T-cell (primary cell): ENCODE results near the gene HIKESHI. TPM values are rescaled to one million over a fixed set of nuclear protein-coding genes. Genes with fewer than 3 reads are reported as not detected.
"Not testable (repeated sequence)": the region's sequence is repeated elsewhere in the genome, so short reads cannot be mapped to it uniquely, and the experiment has no call there.

Experiments
- ATAC-seq, 4 experiments: fragments of 200-7000 bp in 3 of 4; fragments of 150-1000 bp in 1 of 4; cut with Tn5 transposase; replicated peaks in 1 of 4; 1 replicate in 3 of 4; 2 replicates in 1 of 4; pipeline ENCODE4 v1.10.0; 2021; ENCODE audit warnings: moderate library complexity in 3 of 4, mild to moderate bottlenecking in 2 of 4, moderate number of reproducible peaks in 1 of 4
- CTCF ChIA-PET, 2 donors: fragments of 300-600 bp; sonication (Branson Sonifier 250); formaldehyde crosslinking; loops; one replicate each; lab custom pipeline; 2022; ENCODE audit warnings: antibody characterized with exemption in 2 of 2; lab: Charles Lee
- POLR2A ChIA-PET, 2 donors: fragments of 300-600 bp; sonication (Branson Sonifier 250); formaldehyde crosslinking; loops; one replicate each; lab custom pipeline; 2022; ENCODE audit warnings: antibody characterized with exemption in 2 of 2; lab: Charles Lee
- DNase-seq, 35 experiments: peaks; one replicate each; pipeline versions ENCODE4 v3.0.0 to v3.0.0-alpha.2; 2013 to 2023
- H3K27ac ChIP-seq: one replicate; pipeline ENCODE4 v1.5.1; 2013; ENCODE audit warnings: low read length
- H3K27me3 ChIP-seq, 2 experiments: replicated peaks in 1 of 2; 1 replicate in 1 of 2; 2 replicates in 1 of 2; pipeline versions ENCODE4 v1.6.1 to v1.7.0; 2013; ENCODE audit warnings: low read length in 1 of 2, mixed read lengths in 1 of 2; ENCODE audit not compliant: control insufficient read depth in 2 of 2, insufficient read depth in 2 of 2; ENCODE audit errors: extremely low read depth in 1 of 2
- H3K36me3 ChIP-seq, 2 donors: 1 replicate in 1 of 2; 2 replicates in 1 of 2; pipeline versions ENCODE4 v1.6.1 to v1.7.0; 2013; ENCODE audit warnings: low read length in 1 of 2; ENCODE audit not compliant: control insufficient read depth in 2 of 2, insufficient read depth in 1 of 2; ENCODE audit errors: extremely low read depth in 1 of 2
- H3K4me1 ChIP-seq, 2 experiments: 1 replicate in 1 of 2; 2 replicates in 1 of 2; pipeline versions ENCODE4 v1.6.1 to v1.7.0; 2013; ENCODE audit warnings: low read length in 2 of 2, mixed read lengths in 1 of 2; ENCODE audit not compliant: insufficient read depth in 2 of 2, control insufficient read depth in 1 of 2; ENCODE audit errors: extremely low read depth in 1 of 2
- H3K4me3 ChIP-seq, 2 donors: 1 replicate in 1 of 2; 2 replicates in 1 of 2; pipeline versions ENCODE4 v1.5.1 to v1.7.0; 2013; ENCODE audit warnings: mild to moderate bottlenecking in 2 of 2, low read length in 1 of 2, moderate library complexity in 1 of 2; ENCODE audit not compliant: control insufficient read depth in 1 of 2; ENCODE audit errors: extremely low read depth in 1 of 2
- H3K9me3 ChIP-seq: 2 replicates; pipeline ENCODE4 v1.7.0; 2013
- H3K27ac Mint-ChIP-seq, 2 donors: one replicate each; pipeline ENCODE4 v1.8.0; 2020 to 2021; ENCODE audit warnings: mild to moderate bottlenecking in 2 of 2, mixed read lengths in 2 of 2
- H3K27me3 Mint-ChIP-seq, 2 donors: one replicate each; pipeline ENCODE4 v1.8.0; 2021 to 2022; ENCODE audit warnings: mixed read lengths in 2 of 2
- H3K36me3 Mint-ChIP-seq: one replicate; pipeline ENCODE4 v1.8.0; 2021; ENCODE audit warnings: mixed read lengths
- H3K4me1 Mint-ChIP-seq, 3 donors: one replicate each; pipeline ENCODE4 v1.8.0; 2020 to 2022; ENCODE audit warnings: mixed read lengths in 3 of 3, mild to moderate bottlenecking in 1 of 3
- H3K4me3 Mint-ChIP-seq, 3 donors: one replicate each; pipeline ENCODE4 v1.8.0; 2020 to 2022; ENCODE audit warnings: mild to moderate bottlenecking in 3 of 3, mixed read lengths in 3 of 3, moderate library complexity in 3 of 3
- H3K9me3 Mint-ChIP-seq, 3 donors: one replicate each; pipeline ENCODE4 v1.8.0; 2020 to 2022; ENCODE audit warnings: mixed read lengths in 3 of 3
- WGBS: methylation state at CpG from one replicate; pipeline ENCODE4 v1.1.5; 2013; ENCODE audit warnings: missing lambda C conversion rate; ENCODE audit not compliant: insufficient coverage; 5-methylcytosine and 5-hydroxymethylcytosine counted together
- total RNA-seq, 35 experiments: library from RNA in 6 of 35; stranded (reverse) in 6 of 35; fragments of 120-200 nt in 1 of 35; gene quantifications; one replicate each; pipeline versions ENCODE4 v1.2.1 to v1.2.4 and lab custom pipeline; 2013 to 2026

HIKESHI gene
- total RNA-seq, 5 donors from 2014 or later (not counting 1 experiment from before 2014, with no cell fraction given), result 20.6 to 32.1 (median 28.7) TPM

DNA sequence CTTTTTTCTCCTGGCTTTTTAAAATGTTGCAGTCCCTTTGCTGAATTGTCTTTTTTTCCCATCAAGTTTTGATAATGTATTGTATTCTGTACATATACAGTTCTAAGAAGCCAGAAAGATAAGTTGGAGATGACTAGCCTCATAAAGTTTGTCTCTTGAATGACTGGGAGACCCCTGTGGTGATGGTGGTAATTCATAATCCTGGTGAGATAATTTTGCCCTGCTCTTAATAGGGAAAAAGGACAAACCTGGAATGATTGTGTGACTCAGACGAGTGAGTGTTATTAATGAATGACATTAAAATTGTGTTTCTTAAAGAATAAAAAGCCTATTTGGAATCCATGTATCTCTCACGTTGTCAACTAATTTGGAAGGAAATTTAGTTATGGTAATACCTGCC lies 1.2 kb downstream of the HIKESHI start:
- peak overlapping the region; percentile 100 for H3K4me3 Mint-ChIP-seq
- 88% methylated on average over 1 of the region's 2 CpGs for WGBS
- H3K27me3 Mint-ChIP-seq, result peaks cover 0 to 3% of the 10 kb centered on the region in 2 donors
- ChIA-PET CTCF (no interaction called here), POLR2A (interaction anchor here in 1 of 2 donors (0.9 kb wide), 1 partner anchor 638 kb away, joined by 3 read pairs; no protein-coding TSS in a partner anchor)
- Histone ChIP-seq H3K36me3 (no peaks in the 10 kb centered on the region), H3K4me3 (no peak overlapping the region), H3K9me3 (no peaks in the 10 kb centered on the region), H3K27me3 (no peaks in the 10 kb centered on the region), H3K4me1 (peaks cover 2 to 14% of the 10 kb centered on the region in 2 experiments), H3K27ac (no peak overlapping the region)
- peaks cover 33 to 35% (median 34%) of the 10 kb centered on the region in 3 donors for H3K4me1 Mint-ChIP-seq
- DNase-seq (no peak), ATAC-seq (no peak)
- H3K9me3 Mint-ChIP-seq, result no peaks in the 10 kb centered on the region
- peaks cover 6% of the 10 kb centered on the region for H3K36me3 Mint-ChIP-seq
- H3K27ac Mint-ChIP-seq, result peak overlapping the region; percentile 6 to 13

DNA sequence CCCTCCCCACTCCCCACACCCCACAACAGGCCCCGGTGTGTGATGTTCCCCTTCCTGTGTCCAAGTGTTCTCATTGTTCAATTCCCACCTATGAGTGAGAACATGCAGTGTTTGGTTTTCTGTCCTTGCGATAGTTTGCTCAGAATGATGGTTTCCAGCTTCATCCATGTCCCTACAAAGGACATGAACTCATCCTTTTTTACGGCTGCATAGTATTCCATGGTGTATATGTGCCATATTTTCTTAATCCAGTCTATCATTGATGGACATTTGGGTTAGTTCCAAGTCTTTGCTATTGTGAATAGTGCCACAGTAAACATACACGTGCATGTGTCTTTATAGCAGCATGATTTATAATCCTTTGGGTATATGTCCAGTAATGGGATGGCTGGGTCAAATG lies 6.7 kb downstream of the HIKESHI start:
- H3K9me3 ChIP-seq, POLR2A ChIA-PET, H3K27ac ChIP-seq, H3K9me3 Mint-ChIP-seq, H3K4me3 ChIP-seq, DNase-seq, H3K4me3 Mint-ChIP-seq, ATAC-seq, H3K4me1 ChIP-seq, H3K27me3 ChIP-seq, CTCF ChIA-PET, H3K27ac Mint-ChIP-seq, H3K36me3 ChIP-seq, H3K27me3 Mint-ChIP-seq: not testable (repeated sequence)
- peaks cover 40 to 54% (median 52%) of the 10 kb centered on the region in 3 donors for H3K4me1 Mint-ChIP-seq
- H3K36me3 Mint-ChIP-seq, result peaks cover 44% of the 10 kb centered on the region
- WGBS, result no CpG with 5 or more reads among the region's 4 CpGs

DNA sequence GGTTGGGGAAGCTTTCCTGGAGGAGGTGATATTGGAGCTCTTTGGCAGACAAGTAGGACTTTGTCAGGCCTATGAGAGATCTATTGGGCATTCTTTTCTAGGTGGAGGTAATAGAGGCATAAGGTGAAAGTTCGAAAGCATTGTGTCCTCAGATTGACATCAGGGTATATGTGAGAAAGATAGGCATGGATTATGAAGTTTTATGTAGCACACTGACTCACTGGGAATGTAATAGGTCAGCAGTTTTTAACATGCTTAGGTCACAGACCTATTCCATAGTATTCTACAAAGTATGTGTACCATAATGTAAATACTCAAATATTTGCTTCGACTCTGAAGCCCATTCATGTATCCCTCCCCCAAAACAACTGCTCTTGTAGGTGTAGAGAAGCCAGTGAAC lies 11.8 kb downstream of the HIKESHI start:
- Mint-ChIP-seq H3K27ac (no peak overlapping the region), H3K27me3 (no peaks in the 10 kb centered on the region), H3K4me1 (peaks cover 42 to 45% (median 43%) of the 10 kb centered on the region in 3 donors), H3K36me3 (peaks cover 54% of the 10 kb centered on the region), H3K9me3 (peaks cover 0 to 5% (median 0%) of the 10 kb centered on the region in 3 donors), H3K4me3 (no peak overlapping the region)
- Histone ChIP-seq H3K9me3 (no peaks in the 10 kb centered on the region), H3K27me3 (no peaks in the 10 kb centered on the region), H3K27ac (no peak overlapping the region), H3K36me3 (peaks cover 8 to 15% of the 10 kb centered on the region in 2 donors), H3K4me1 (no peaks in the 10 kb centered on the region), H3K4me3 (no peak overlapping the region)
- no peak for DNase-seq
- no peak for ATAC-seq
- POLR2A ChIA-PET, result no interaction called here
- 100% methylated on average over 1 of the region's 2 CpGs for WGBS
- CTCF ChIA-PET, result no interaction called here

DNA sequence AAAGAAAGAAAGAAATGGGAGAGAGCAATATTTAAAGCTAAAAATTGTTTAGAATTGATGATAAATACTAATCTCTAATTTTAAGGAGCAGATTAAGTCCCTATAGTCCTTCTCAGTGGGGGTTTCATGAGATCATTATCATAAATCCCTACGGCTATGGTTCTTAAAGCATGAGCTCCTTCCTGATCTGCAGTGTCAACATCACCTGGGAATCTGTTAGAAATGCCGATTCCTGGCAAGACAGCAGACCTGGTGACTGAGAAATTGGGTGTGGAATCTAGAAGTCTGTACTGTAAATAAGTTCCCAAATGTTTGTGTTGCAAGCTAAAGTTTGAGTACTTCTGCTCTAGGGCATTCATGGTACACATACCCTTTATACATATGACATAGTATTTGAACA lies 12.6 kb downstream of the HIKESHI start:
- peaks cover 35 to 43% (median 38%) of the 10 kb centered on the region in 3 donors for H3K4me1 Mint-ChIP-seq
- H3K36me3 ChIP-seq, result peaks cover 8 to 18% of the 10 kb centered on the region in 2 donors
- peaks cover 0 to 5% (median 0%) of the 10 kb centered on the region in 3 donors for H3K9me3 Mint-ChIP-seq
- ChIA-PET CTCF (interaction anchor here in 1 of 2 donors (0.5 to 0.6 kb wide), 2 partner anchors 54 to 656 kb away, joined by 3 read pairs; no protein-coding TSS in a partner anchor), POLR2A (no interaction called here)
- no peak for DNase-seq
- no peak overlapping the region for H3K27ac ChIP-seq
- no peak overlapping the region for H3K27ac Mint-ChIP-seq
- no peak for ATAC-seq
- no peaks in the 10 kb centered on the region for H3K27me3 ChIP-seq
- no peak overlapping the region for H3K4me3 Mint-ChIP-seq
- peaks cover 48% of the 10 kb centered on the region for H3K36me3 Mint-ChIP-seq
- H3K4me3 ChIP-seq, result no peak overlapping the region
- no peaks in the 10 kb centered on the region for H3K27me3 Mint-ChIP-seq
- H3K9me3 ChIP-seq, result no peaks in the 10 kb centered on the region
- H3K4me1 ChIP-seq, result no peaks in the 10 kb centered on the region
- no CpG with 5 or more reads among the region's 2 CpGs for WGBS

DNA sequence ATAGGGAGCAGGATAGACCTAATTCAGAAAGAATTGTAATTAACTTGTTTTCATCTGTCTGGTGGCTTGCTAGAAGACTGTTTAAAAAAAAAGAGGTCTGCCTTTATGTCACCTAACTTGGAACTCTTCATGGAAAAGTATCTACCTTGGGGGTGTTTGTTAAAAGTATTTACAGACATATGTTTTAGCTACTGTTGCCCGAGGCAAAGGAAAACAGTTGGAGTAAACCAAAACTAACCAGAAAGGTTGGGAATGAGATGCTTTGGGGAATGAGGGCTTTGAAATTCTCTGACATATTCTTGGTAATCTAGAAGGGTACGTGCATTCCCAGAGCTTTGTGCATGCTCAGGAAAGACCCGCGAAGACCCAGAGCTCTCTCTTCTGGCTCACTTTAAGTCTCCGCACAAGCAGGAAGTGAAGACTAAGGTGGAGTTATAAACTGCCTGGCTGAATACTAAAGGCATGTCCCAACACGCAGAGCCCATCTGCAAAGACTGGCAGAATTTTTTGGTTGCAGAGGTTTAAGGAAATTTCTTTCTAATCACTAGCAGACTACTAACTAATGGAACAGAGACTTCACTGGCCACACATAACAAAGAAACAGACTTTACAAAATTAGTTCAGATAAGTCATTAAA lies 33.2 kb downstream of the HIKESHI start:
- Mint-ChIP-seq H3K9me3 (peaks cover 0 to 7% (median 0%) of the 10 kb centered on the region in 3 donors), H3K27ac (no peak overlapping the region), H3K4me3 (no peak overlapping the region), H3K4me1 (peaks cover 0 to 3% (median under 1%) of the 10 kb centered on the region in 3 donors), H3K36me3 (peaks cover 64% of the 10 kb centered on the region), H3K27me3 (no peaks in the 10 kb centered on the region)
- Histone ChIP-seq H3K9me3 (no peaks in the 10 kb centered on the region), H3K27ac (no peak overlapping the region), H3K4me3 (no peak overlapping the region), H3K27me3 (no peaks in the 10 kb centered on the region), H3K36me3 (peaks cover 0 to 21% of the 10 kb centered on the region in 2 donors), H3K4me1 (no peaks in the 10 kb centered on the region)
- DNase-seq (no peak), ATAC-seq (no peak)
- ChIA-PET POLR2A (no interaction called here), CTCF (interaction anchor here in 1 of 2 donors (0.5 kb wide), 1 partner anchor 456 kb away, joined by 3 read pairs; no protein-coding TSS in a partner anchor)
- no CpG with 5 or more reads among the region's 6 CpGs for WGBS

DNA sequence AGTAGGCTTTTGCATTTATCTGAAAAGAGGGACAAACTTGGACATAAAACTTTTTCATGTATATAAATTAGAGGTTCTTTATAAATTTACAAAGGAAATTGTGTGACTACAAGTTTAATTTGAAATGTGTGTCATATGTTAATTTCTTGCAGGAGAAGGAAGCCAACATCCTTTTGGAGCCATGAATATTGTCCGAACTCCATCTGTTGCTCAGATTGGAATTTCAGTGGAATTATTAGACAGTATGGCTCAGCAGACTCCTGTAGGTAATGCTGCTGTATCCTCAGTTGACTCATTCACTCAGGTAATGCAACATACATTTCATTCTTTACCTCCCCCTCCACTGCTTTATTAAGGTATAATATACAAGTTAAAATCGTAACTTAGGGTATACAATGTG lies 35.2 kb downstream of the HIKESHI start:
- Histone ChIP-seq H3K4me1 (no peaks in the 10 kb centered on the region), H3K36me3 (peaks cover 0 to 21% of the 10 kb centered on the region in 2 donors), H3K9me3 (no peaks in the 10 kb centered on the region), H3K4me3 (no peak overlapping the region), H3K27ac (no peak overlapping the region), H3K27me3 (no peaks in the 10 kb centered on the region)
- Mint-ChIP-seq H3K9me3 (peaks cover 0 to 7% (median 0%) of the 10 kb centered on the region in 3 donors), H3K4me3 (no peak overlapping the region), H3K27ac (no peak overlapping the region), H3K4me1 (peaks cover 8 to 17% (median 14%) of the 10 kb centered on the region in 3 donors), H3K36me3 (peaks cover 71% of the 10 kb centered on the region), H3K27me3 (no peaks in the 10 kb centered on the region)
- ChIA-PET CTCF (interaction anchor here in 1 of 2 donors (1.0 kb wide), 1 partner anchor 9 kb away, joined by 6 read pairs; no protein-coding TSS in a partner anchor), POLR2A (interaction anchor here in 1 of 2 donors (0.6 kb wide), 1 partner anchor 26 kb away, joined by 5 read pairs; no protein-coding TSS in a partner anchor)
- DNase-seq (no peak), ATAC-seq (no peak)
- WGBS, result no CpG with 5 or more reads among the region's 2 CpGs
